A673 (cell line): ENCODE results near the gene TMEM87A. TPM values are rescaled to one million over a fixed set of nuclear protein-coding genes. Genes with fewer than 3 reads are reported as not detected.

Source experiments
- BruUV-seq: library from RNA; stranded (reverse); fragments of 400-500 nt; replicated peaks from 2 replicates; lab custom pipeline; 2021; lab: Mats Ljungman, UMichigan
- CTCF ChIA-PET: fragments of 300-600 bp; sonication (Branson Sonifier 250); formaldehyde crosslinking; loops from one replicate; lab custom pipeline; 2022; ENCODE audit warnings: antibody characterized with exemption; lab: Charles Lee
- POLR2A ChIA-PET: fragments of 300-600 bp; sonication (Branson Sonifier 250); formaldehyde crosslinking; loops from one replicate; lab custom pipeline; 2022; ENCODE audit warnings: antibody characterized with exemption; ENCODE audit not compliant: low non-redundant PET; lab: Charles Lee
- DNase-seq: peaks from one replicate; pipeline ENCODE4 v3.0.0-alpha.2; 2015; ENCODE audit warnings: low spot score
- H3K27ac ChIP-seq: fragments of 200-600 bp; sonication (generic); 2 replicates; pipeline ENCODE4 v1.5.1; 2016; ENCODE audit warnings: mixed run types, low read depth, mild to moderate bottlenecking, mixed read lengths, antibody characterized with exemption, low read length; ENCODE audit not compliant: poor library complexity, severe bottlenecking
- H3K27me3 ChIP-seq: fragments of 200-600 bp; sonication (generic); replicated peaks from 2 replicates; pipeline ENCODE4 v1.6.1; 2017; ENCODE audit warnings: mixed run types, low read depth, mild to moderate bottlenecking, mixed read lengths, antibody characterized with exemption, low read length; ENCODE audit not compliant: insufficient read depth, poor library complexity
- H3K36me3 ChIP-seq: fragments of 200-600 bp; sonication (generic); 2 replicates; pipeline ENCODE4 v1.6.1; 2016; ENCODE audit warnings: mixed run types, mild to moderate bottlenecking, mixed read lengths, antibody characterized with exemption, low read length; ENCODE audit not compliant: insufficient read depth, poor library complexity, severe bottlenecking
- H3K4me1 ChIP-seq: fragments of 200-600 bp; sonication (generic); 2 replicates; pipeline ENCODE4 v1.6.1; 2017; ENCODE audit warnings: mixed run types, mild to moderate bottlenecking, mixed read lengths, antibody characterized with exemption, low read length; ENCODE audit not compliant: insufficient read depth, poor library complexity, severe bottlenecking
- H3K4me3 ChIP-seq: fragments of 200-600 bp; sonication (generic); 2 replicates; pipeline ENCODE4 v1.5.1; 2016; ENCODE audit warnings: low read depth, mixed run types, mild to moderate bottlenecking, mixed read lengths, low read length; ENCODE audit not compliant: poor library complexity, severe bottlenecking
- H3K9me3 ChIP-seq: fragments of 200-600 bp; sonication (generic); 2 replicates; pipeline ENCODE4 v1.6.1; 2016; ENCODE audit warnings: mixed run types, low read depth, mild to moderate bottlenecking, mixed read lengths, antibody characterized with exemption, low read length; ENCODE audit not compliant: poor library complexity, severe bottlenecking
- CTCF ChIP-seq: fragments of 300-800, 200-600 bp; sonication (generic); conservative IDR thresholded peaks from 2 replicates; pipeline ENCODE4 v1.5.1; 2017; ENCODE audit warnings: low read depth, mild to moderate bottlenecking, antibody characterized with exemption, low read length, moderate library complexity, mixed read lengths
- EZH2 ChIP-seq: fragments of 200-600 bp; sonication (generic); IDR thresholded peaks from 2 replicates; pipeline ENCODE4 v1.6.1; 2017; ENCODE audit warnings: borderline replicate concordance, low read depth, mild to moderate bottlenecking, mixed read lengths, antibody characterized with exemption, low read length; ENCODE audit not compliant: poor library complexity, severe bottlenecking
- intact Hi-C: fragments of 100-400 bp; cut with micrococcal nuclease; formaldehyde crosslinking; loops from one replicate; pipeline ENCODE4 v1.10.0; 2022; ENCODE audit not compliant: unreplicated experiment
- total RNA-seq: library from RNA; stranded (reverse); gene quantifications from 2 replicates; pipeline ENCODE4 v1.2.3, GENCODE V29; 2021

Gene TMEM87A
- total RNA-seq, 1 experiment from 2014 or later = 53.4 TPM

- no peak for DNase-seq
- ChIA-PET CTCF (no interaction called here), POLR2A (no interaction called here)
- BruUV-seq = no TSS peak
- no peaks in the 10 kb centered on the region for H3K9me3 ChIP-seq
- H3K36me3 ChIP-seq = peaks cover 31% of the 10 kb centered on the region
- intact Hi-C loops = loop anchor here (10.0 kb wide), 1 partner anchor 204 kb away; no protein-coding TSS in a partner anchor
- no peaks in the 10 kb centered on the region for H3K27me3 ChIP-seq
- H3K27ac ChIP-seq = no peak overlapping the region
- no peak overlapping the region for H3K4me3 ChIP-seq
- H3K4me1 ChIP-seq = peaks cover 16% of the 10 kb centered on the region
- TF ChIP-seq CTCF (no peak), EZH2 (no peak)
Measured at GRCh38 chr15:42270551-42270950, 2.7 kb downstream of the TMEM87A start.

- Histone ChIP-seq H3K36me3 (peaks cover 59% of the 10 kb centered on the region), H3K9me3 (no peaks in the 10 kb centered on the region), H3K4me1 (peaks cover 15% of the 10 kb centered on the region), H3K4me3 (no peak overlapping the region), H3K27me3 (no peaks in the 10 kb centered on the region), H3K27ac (no peak overlapping the region)
- no TSS peak for BruUV-seq
- intact Hi-C loops = no loop called here
- DNase-seq = no peak
- TF ChIP-seq CTCF = no peak
- no peak for TF ChIP-seq EZH2
- POLR2A ChIA-PET = interaction anchor here (0.6 kb wide), 1 partner anchor 26 kb away, joined by 3 read pairs; no protein-coding TSS in a partner anchor
- CTCF ChIA-PET = no interaction called here
Measured at GRCh38 chr15:42267286-42267685, 5.9 kb downstream of the TMEM87A start.

- H3K9me3 ChIP-seq = no peaks in the 10 kb centered on the region
- no peak overlapping the region for H3K27ac ChIP-seq
- H3K27me3 ChIP-seq = no peaks in the 10 kb centered on the region
- DNase-seq = peak; percentile 18
- peaks cover 79% of the 10 kb centered on the region for H3K36me3 ChIP-seq
- no peak for TF ChIP-seq CTCF
- TF ChIP-seq EZH2 = no peak
- BruUV-seq = no TSS peak
- CTCF ChIA-PET = no interaction called here
- no peak overlapping the region for H3K4me3 ChIP-seq
- intact Hi-C loops = no loop called here
- POLR2A ChIA-PET = no interaction called here
- no peaks in the 10 kb centered on the region for H3K4me1 ChIP-seq
Measured at GRCh38 chr15:42264795-42265194, 8.4 kb downstream of the TMEM87A start.
